ENCODE data around the gene CXCL9.
"Not testable (repeated sequence)": the region's sequence is repeated elsewhere in the genome, so short reads cannot be mapped to it uniquely, and the experiment has no call there.

DNA sequence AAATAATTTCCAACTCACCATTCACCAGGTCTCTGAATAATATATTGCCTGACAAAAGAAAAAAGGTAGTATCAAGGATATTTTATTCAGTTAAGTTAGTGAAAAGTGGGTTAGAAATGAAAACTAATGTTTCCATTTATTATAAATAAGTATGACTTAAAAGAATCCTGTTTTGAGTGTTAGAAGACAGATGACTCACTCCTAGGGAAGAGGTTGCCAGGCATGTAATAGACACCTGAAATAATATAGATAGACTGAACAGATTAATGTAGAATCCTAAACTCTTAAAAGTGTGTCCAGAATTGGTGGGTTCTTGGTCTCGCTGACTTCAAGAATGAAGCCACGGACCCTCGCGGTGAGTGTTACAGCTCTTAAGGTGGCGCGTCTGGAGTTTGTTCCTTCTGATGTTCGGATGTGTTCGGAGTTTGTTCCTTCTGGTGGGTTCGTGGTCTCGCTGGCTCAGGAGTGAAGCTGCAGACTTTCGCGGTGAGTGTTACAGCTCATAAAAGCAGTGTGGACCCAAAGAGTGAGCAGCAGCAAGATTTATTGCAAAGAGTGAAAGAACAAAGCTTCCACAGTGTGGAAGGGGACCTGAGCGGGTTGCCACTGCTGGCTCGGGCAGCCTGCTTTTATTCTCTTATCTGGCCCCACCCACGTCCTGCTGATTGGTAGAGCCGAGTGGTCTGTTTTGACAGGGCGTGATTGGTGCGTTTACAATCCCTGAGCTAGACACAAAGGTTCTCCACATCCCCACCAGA, 35.1 kb upstream of the CXCL9 start:
- TF ChIP-seq POLR2AphosphoS5 (IDR thresholded peaks at IDR 0.05), result not testable (repeated sequence)
- TF ChIP-seq, protein P1, sequence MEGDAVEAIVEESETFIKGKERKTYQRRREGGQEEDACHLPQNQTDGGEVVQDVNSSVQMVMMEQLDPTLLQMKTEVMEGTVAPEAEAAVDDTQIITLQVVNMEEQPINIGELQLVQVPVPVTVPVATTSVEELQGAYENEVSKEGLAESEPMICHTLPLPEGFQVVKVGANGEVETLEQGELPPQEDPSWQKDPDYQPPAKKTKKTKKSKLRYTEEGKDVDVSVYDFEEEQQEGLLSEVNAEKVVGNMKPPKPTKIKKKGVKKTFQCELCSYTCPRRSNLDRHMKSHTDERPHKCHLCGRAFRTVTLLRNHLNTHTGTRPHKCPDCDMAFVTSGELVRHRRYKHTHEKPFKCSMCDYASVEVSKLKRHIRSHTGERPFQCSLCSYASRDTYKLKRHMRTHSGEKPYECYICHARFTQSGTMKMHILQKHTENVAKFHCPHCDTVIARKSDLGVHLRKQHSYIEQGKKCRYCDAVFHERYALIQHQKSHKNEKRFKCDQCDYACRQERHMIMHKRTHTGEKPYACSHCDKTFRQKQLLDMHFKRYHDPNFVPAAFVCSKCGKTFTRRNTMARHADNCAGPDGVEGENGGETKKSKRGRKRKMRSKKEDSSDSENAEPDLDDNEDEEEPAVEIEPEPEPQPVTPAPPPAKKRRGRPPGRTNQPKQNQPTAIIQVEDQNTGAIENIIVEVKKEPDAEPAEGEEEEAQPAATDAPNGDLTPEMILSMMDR (IDR thresholded peaks at IDR 0.05), result not testable (repeated sequence)

Data from stomach (tissue), 4 donors.